ENCODE results near the gene CGNL1. TPM values are rescaled to one million over a fixed set of nuclear protein-coding genes. Genes with fewer than 3 reads are reported as not detected.

The CGNL1 gene
- total and polyA plus RNA-seq, 10 of the 15 experiments (the other 5 are each of a cell fraction or from before 2014, with no cell fraction given), result under 0.01 to 0.27 (median 0.04) TPM; not detected in 3

DNA sequence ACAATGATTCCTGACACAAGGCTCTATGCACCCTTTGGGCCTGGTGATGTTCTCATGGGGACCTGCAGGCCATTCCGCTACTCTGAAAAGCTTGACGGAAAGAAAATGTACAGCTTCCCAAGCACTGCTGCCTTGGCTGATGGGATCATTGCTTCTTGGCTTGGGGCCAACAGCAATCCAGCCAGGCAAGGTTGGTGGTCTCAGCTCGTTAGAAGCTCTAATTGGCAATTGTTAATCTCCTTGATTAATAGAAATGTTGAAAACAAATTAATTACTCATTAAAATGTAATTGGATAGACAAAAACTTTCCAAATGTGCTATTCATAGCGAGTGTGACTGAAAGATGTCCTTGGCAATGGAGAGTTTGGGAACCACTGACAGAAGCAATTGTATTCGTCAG, 199.1 kb downstream of the CGNL1 start:
- H2AFZ ChIP-seq (ENCODE audit: control insufficient read depth, low read depth, low read length), result no peak overlapping the region
- no peaks in the 10 kb centered on the region for H3K4me1 ChIP-seq (ENCODE audit: control insufficient read depth, insufficient read depth, low read length)
- no peak overlapping the region for H3K4me3 ChIP-seq
- ChIA-PET RAD21 (ENCODE audit: unreplicated experiment) (interaction anchor here (1.3 kb wide), 1 partner anchor 14 kb away, joined by 3 read pairs; no protein-coding TSS in a partner anchor), CTCF (interaction anchor here (1.4 kb wide), 1 partner anchor 15 kb away, joined by 3 read pairs; no protein-coding TSS in a partner anchor), SMC1A (ENCODE audit: uncharacterized antibody, unreplicated experiment) (no interaction called here), POLR2A (no interaction called here)
- BruUV-seq (replicated peaks), result no TSS peak
- no peaks in the 10 kb centered on the region for H3K9me3 ChIP-seq (replicated peaks; ENCODE audit: control insufficient read depth, insufficient read depth, low read length)
- in situ Hi-C loops (cut with MboI) (no loop called here), intact Hi-C loops (cut with micrococcal nuclease; ENCODE audit: unreplicated experiment) (no loop called here)
- TF ChIP-seq EP300 (IDR thresholded peaks at IDR 0.05; ENCODE audit: borderline replicate concordance in 1 of 2, control insufficient read depth in 1 of 2, low read depth in 2 of 2, low read length in 2 of 2) (no peak), SRF (IDR thresholded peaks at IDR 0.05; ENCODE audit: low read depth in 2 of 2, low read length in 2 of 2) (no peak), NFYA (IDR thresholded peaks at IDR 0.05; ENCODE audit: borderline replicate concordance, low read depth, low read length) (no peak), SIN3A (IDR thresholded peaks at IDR 0.05; ENCODE audit: low read depth, low read length) (no peak), RUNX3 (IDR thresholded peaks at IDR 0.05; ENCODE audit: low read length) (no peak), NRF1 (conservative IDR thresholded peaks at IDR 0.05; ENCODE audit: low read depth, low read length) (no peak), BRCA1 (IDR thresholded peaks at IDR 0.05; ENCODE audit: low read depth, low read length) (no peak), MTA2 (IDR thresholded peaks at IDR 0.05; ENCODE audit: low read depth) (no peak), NFXL1 (IDR thresholded peaks at IDR 0.05; ENCODE audit: borderline replicate concordance) (no peak), FOXM1 (IDR thresholded peaks at IDR 0.05; ENCODE audit: low read depth, low read length) (no peak), ZSCAN29 (IDR thresholded peaks at IDR 0.05) (no peak), KLF5 (IDR thresholded peaks at IDR 0.05; ENCODE audit: partially characterized antibody) (no peak), CEBPB (IDR thresholded peaks at IDR 0.05; ENCODE audit: borderline replicate concordance in 1 of 2, low read depth in 2 of 2, low read length in 2 of 2) (no peak), GATAD2B (conservative IDR thresholded peaks at IDR 0.05; ENCODE audit: low read depth) (no peak), FOXK2 (IDR thresholded peaks at IDR 0.05) (no peak), MAX (IDR thresholded peaks at IDR 0.05; ENCODE audit: low read depth, low read length) (no peak), POLR2A (IDR thresholded peaks at IDR 0.05; ENCODE audit: low read depth, low read length) (no peak), ZNF24 (IDR thresholded peaks at IDR 0.05) (no peak)
- H3K79me2 ChIP-seq (ENCODE audit: control insufficient read depth, insufficient read depth, low read length), result no peaks in the 10 kb centered on the region
- 47% methylated on average over 5 of the region's 5 CpGs for WGBS (ENCODE audit: insufficient coverage, insufficient replicate concordance, low lambda C conversion rate, missing lambda C conversion rate)
- H3K27ac ChIP-seq (ENCODE audit: control insufficient read depth, insufficient read depth), result no peak overlapping the region
- H3K27me3 ChIP-seq (replicated peaks in 1 of 2; ENCODE audit: control insufficient read depth in 2 of 2, insufficient read depth in 2 of 2, low read length in 1 of 2), result no peaks in the 10 kb centered on the region; a peak in 1 of 4 replicates
- no peak overlapping the region for H3K4me2 ChIP-seq (ENCODE audit: control insufficient read depth, insufficient read depth)
- no peak for DNase-seq (ENCODE audit: low read depth, low spot score)
- H3K36me3 ChIP-seq (ENCODE audit: control insufficient read depth in 2 of 2, insufficient read depth in 2 of 2, low read length in 1 of 2), result no peaks in the 10 kb centered on the region
- no peak overlapping the region for H3K9ac ChIP-seq (ENCODE audit: control insufficient read depth, insufficient read depth, low read length)
- no peak for ATAC-seq
- H4K20me1 ChIP-seq (ENCODE audit: control insufficient read depth, insufficient read depth), result no peaks in the 10 kb centered on the region
- no peak for FAIRE-seq

Data from GM12878 (cell line).